ENCODE results near the gene NGEF. TPM values are rescaled to one million over a fixed set of nuclear protein-coding genes. Genes with fewer than 3 reads are reported as not detected.

Gene NGEF
- total RNA-seq, 4 donors from 2014 or later: 0.29 to 18.4 (median 5.2) TPM

DNA sequence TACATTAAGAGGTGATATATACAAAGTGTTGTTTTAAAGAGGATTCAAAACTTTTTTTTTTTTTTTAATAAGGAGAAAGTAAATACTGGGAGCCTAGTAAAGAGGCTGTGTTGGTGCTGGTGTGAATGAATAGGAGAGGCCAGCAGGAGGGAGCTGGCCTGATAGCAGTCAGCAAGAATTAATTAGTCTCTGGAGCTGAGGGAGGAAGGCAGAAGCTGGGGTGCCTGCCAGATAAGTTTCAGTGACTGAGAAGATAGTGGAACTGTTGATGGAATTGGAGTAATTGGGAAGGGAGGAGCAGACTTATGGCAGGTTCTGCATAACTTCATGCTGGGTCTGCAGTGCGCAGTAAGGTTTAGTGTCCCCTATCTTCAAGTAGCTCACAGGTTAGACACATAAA is 179.2 kb downstream of the NGEF start:
- Histone ChIP-seq H3K4me1 (no peaks in the 10 kb centered on the region), H3K27me3 (no peaks in the 10 kb centered on the region), H3K4me3 (no peak overlapping the region), H3K27ac (no peak overlapping the region), H3K36me3 (no peaks in the 10 kb centered on the region), H3K9me3 (no peaks in the 10 kb centered on the region)
- intact Hi-C loops (cut with DNase I; ENCODE audit: low total_unique reads): no loop called here
- TF ChIP-seq POLR2A (IDR thresholded peaks at IDR 0.05): no peak
- TF ChIP-seq, protein P1, sequence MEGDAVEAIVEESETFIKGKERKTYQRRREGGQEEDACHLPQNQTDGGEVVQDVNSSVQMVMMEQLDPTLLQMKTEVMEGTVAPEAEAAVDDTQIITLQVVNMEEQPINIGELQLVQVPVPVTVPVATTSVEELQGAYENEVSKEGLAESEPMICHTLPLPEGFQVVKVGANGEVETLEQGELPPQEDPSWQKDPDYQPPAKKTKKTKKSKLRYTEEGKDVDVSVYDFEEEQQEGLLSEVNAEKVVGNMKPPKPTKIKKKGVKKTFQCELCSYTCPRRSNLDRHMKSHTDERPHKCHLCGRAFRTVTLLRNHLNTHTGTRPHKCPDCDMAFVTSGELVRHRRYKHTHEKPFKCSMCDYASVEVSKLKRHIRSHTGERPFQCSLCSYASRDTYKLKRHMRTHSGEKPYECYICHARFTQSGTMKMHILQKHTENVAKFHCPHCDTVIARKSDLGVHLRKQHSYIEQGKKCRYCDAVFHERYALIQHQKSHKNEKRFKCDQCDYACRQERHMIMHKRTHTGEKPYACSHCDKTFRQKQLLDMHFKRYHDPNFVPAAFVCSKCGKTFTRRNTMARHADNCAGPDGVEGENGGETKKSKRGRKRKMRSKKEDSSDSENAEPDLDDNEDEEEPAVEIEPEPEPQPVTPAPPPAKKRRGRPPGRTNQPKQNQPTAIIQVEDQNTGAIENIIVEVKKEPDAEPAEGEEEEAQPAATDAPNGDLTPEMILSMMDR (IDR thresholded peaks at IDR 0.05): no peak
- no peak for DNase-seq

- Histone ChIP-seq H3K9me3 (no peaks in the 10 kb centered on the region), H3K4me1 (no peaks in the 10 kb centered on the region), H3K27ac (no peak overlapping the region), H3K27me3 (no peaks in the 10 kb centered on the region), H3K36me3 (no peaks in the 10 kb centered on the region), H3K4me3 (no peak overlapping the region)
- TF ChIP-seq POLR2A (IDR thresholded peaks at IDR 0.05): no peak
- TF ChIP-seq, protein P1 (IDR thresholded peaks at IDR 0.05): no peak
- no peak for DNase-seq
- intact Hi-C loops (cut with DNase I; ENCODE audit: low total_unique reads): no loop called here
These were observed 181.6 kb downstream of the NGEF start for GRCh38 chr2:232831496-232831895.

DNA sequence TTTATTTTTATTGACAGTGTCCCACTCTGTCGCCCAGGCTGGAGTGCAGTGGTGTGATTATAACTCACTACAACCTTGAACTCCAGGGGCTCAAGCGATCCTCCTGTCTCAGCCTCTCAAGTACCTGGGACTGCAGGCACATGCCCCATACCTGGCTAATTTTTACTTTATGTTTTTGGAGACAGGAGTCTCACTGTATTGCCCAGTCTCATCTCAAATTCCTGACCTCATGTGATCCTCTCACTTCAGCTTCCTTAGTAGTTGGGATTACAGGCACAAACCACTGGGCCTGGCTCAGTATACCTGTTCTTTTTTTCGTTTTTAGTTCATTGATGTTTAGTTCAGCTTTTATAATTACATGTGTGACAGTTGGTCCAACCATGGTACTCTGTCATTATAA is 183.1 kb downstream of the NGEF start:
- Histone ChIP-seq H3K4me1 (no peaks in the 10 kb centered on the region), H3K9me3 (no peaks in the 10 kb centered on the region), H3K27me3 (no peaks in the 10 kb centered on the region), H3K27ac (no peak overlapping the region), H3K4me3 (no peak overlapping the region), H3K36me3 (no peaks in the 10 kb centered on the region)
- no peak for DNase-seq
- TF ChIP-seq, protein P1 (IDR thresholded peaks at IDR 0.05): no peak
- no peak for TF ChIP-seq POLR2A (IDR thresholded peaks at IDR 0.05)
- intact Hi-C loops (cut with DNase I; ENCODE audit: low total_unique reads): no loop called here

Small RNA genes lying within 50 kb of the gene (small RNA-seq; reads per million reads assigned to genes)
- not detected for gene RF00019

Other genes starting within 250 kb of the NGEF start
- not detected for gene KCNJ13, start 236.7 kb downstream of the NGEF start, total RNA-seq
- 1 to 10 TPM in 1 of 4 donors, under 1 TPM in 1, not detected in 2; 0.35 to 2.0 TPM for gene SNORC, start 143.0 kb downstream of the NGEF start, total RNA-seq
- not detected for gene NEU2, start 19.4 kb upstream of the NGEF start, total RNA-seq
- gene INPP5D, start 47.1 kb upstream of the NGEF start, total RNA-seq: 10 to 100 TPM; 14.2 to 37.9 (median 22.3) TPM
- 10 to 100 TPM; 26.2 to 42.9 (median 31.9) TPM for gene ATG16L1, start 238.4 kb upstream of the NGEF start, total RNA-seq

Measured in uterus (tissue), 4 donors.